ENCODE results near the gene MTFR1L.

DNA sequence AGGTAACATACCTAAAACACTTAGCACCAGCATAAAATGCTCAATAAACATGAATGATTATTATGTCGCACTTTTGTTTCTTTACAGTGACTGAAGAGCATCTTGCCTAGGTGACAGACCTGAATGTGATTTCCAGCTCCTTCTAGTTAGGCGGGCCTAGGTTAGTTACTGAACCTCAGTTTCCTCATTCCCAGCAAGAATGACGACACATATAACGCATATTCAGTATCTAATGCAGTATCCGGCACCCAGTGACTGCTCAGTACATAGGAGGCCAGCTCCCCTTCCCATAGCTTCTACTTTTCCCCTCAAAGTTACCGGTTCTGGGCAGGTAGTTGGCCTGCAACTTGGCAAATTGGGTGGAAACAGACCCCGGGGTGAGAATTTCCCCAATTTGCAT is 38.7 kb downstream of the MTFR1L start:
- TF ChIP-seq, protein P1, sequence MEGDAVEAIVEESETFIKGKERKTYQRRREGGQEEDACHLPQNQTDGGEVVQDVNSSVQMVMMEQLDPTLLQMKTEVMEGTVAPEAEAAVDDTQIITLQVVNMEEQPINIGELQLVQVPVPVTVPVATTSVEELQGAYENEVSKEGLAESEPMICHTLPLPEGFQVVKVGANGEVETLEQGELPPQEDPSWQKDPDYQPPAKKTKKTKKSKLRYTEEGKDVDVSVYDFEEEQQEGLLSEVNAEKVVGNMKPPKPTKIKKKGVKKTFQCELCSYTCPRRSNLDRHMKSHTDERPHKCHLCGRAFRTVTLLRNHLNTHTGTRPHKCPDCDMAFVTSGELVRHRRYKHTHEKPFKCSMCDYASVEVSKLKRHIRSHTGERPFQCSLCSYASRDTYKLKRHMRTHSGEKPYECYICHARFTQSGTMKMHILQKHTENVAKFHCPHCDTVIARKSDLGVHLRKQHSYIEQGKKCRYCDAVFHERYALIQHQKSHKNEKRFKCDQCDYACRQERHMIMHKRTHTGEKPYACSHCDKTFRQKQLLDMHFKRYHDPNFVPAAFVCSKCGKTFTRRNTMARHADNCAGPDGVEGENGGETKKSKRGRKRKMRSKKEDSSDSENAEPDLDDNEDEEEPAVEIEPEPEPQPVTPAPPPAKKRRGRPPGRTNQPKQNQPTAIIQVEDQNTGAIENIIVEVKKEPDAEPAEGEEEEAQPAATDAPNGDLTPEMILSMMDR (IDR thresholded peaks at IDR 0.05), result no peak
- TF ChIP-seq POLR2AphosphoS5 (IDR thresholded peaks at IDR 0.05; ENCODE audit: low read depth, low read length) (no peak), MEF2A (IDR thresholded peaks at IDR 0.05; ENCODE audit: borderline replicate concordance, low read depth) (no peak), NRF1 (IDR thresholded peaks at IDR 0.05; ENCODE audit: low read depth, low read length) (no peak), FOXJ3 (CRISPR knock-in tag; IDR thresholded peaks at IDR 0.05) (no peak), TEAD4 (IDR thresholded peaks at IDR 0.05; ENCODE audit: borderline replicate concordance, insufficient read depth) (no peak), MAX (IDR thresholded peaks at IDR 0.05; ENCODE audit: low read depth) (no peak), EZH2phosphoT487 (IDR thresholded peaks at IDR 0.05; ENCODE audit: borderline replicate concordance, low read depth) (no peak), SMC3 (IDR thresholded peaks at IDR 0.05; ENCODE audit: low read depth, low read length) (no peak), NFIC (IDR thresholded peaks at IDR 0.05; ENCODE audit: borderline replicate concordance) (no peak)
- TF ChIP-seq, protein P2, sequence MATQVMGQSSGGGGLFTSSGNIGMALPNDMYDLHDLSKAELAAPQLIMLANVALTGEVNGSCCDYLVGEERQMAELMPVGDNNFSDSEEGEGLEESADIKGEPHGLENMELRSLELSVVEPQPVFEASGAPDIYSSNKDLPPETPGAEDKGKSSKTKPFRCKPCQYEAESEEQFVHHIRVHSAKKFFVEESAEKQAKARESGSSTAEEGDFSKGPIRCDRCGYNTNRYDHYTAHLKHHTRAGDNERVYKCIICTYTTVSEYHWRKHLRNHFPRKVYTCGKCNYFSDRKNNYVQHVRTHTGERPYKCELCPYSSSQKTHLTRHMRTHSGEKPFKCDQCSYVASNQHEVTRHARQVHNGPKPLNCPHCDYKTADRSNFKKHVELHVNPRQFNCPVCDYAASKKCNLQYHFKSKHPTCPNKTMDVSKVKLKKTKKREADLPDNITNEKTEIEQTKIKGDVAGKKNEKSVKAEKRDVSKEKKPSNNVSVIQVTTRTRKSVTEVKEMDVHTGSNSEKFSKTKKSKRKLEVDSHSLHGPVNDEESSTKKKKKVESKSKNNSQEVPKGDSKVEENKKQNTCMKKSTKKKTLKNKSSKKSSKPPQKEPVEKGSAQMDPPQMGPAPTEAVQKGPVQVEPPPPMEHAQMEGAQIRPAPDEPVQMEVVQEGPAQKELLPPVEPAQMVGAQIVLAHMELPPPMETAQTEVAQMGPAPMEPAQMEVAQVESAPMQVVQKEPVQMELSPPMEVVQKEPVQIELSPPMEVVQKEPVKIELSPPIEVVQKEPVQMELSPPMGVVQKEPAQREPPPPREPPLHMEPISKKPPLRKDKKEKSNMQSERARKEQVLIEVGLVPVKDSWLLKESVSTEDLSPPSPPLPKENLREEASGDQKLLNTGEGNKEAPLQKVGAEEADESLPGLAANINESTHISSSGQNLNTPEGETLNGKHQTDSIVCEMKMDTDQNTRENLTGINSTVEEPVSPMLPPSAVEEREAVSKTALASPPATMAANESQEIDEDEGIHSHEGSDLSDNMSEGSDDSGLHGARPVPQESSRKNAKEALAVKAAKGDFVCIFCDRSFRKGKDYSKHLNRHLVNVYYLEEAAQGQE (IDR thresholded peaks at IDR 0.05; ENCODE audit: low read depth, low read length), result no peak
